ENCODE data around the gene LILRA6.
"Not testable (repeated sequence)": the region's sequence is repeated elsewhere in the genome, so short reads cannot be mapped to it uniquely, and the experiment has no call there.

The LILRA6 gene

GRCh38 chr19:54262066-54262465, 19.5 kb upstream of the LILRA6 start:
- DNase-seq = no peak

DNA sequence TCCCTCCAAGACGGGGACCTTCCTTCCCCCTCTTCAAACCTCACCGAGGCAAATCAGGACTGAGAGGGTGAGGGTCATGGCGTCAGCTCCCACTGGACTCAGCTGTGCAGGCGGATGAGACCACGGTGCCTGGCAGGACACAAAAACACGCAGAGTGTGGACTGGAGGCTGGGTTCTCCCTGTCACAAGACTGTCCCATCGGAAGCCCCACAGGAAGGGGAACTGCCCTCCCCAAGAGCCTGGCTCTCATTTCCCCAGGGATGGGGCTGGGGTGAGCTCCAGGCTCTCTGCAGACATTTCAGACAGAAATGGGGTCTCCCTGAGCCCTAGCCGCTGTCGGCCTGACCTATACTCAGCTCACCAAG, 14.5 kb upstream of the LILRA6 start, which contains the start of gene LILRB5:
Gene LILRB5, minus strand, starts transcription at position 158 of the 365 bp plus-strand sequence. Its CDS starts 80 bp downstream, at position 78.
- no peak for DNase-seq

- no peak for DNase-seq
Measured at GRCh38 chr19:54256250-54257115, 13.9 kb upstream of the LILRA6 start.

DNA sequence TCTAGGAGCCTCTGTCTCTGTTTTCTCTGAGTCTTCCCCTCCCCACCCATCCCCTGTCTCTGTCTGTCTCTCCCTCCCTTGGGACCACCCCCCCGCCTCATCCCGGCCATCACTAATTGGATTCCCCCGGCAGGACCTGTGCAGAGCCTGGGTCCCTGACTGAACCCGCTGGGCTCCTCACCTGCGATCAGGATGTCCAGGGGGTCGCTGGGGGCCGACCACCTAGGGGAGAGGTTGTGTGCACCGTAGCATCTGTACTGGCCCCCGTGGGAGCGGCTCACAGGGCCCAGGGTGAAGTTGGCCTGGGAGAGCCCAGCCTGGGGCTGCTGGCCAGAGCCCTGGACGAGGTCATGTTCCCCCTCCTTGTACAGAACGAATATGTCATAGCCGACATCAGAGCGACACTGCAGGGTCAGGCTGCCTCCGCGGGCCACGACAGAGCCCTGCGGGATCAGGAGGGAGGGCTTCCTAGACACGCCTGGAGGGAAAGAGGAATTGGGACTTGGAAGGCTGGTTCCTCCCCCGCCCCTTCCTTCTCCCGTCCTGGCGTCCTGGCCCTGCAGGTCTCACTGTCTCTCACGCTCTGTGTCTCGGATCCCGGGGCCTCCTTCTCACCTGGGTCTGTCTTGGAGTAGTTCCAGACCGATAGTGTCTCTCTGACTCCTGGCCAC, 12.7 kb upstream of the LILRA6 start:
- DNase-seq = no peak

DNA sequence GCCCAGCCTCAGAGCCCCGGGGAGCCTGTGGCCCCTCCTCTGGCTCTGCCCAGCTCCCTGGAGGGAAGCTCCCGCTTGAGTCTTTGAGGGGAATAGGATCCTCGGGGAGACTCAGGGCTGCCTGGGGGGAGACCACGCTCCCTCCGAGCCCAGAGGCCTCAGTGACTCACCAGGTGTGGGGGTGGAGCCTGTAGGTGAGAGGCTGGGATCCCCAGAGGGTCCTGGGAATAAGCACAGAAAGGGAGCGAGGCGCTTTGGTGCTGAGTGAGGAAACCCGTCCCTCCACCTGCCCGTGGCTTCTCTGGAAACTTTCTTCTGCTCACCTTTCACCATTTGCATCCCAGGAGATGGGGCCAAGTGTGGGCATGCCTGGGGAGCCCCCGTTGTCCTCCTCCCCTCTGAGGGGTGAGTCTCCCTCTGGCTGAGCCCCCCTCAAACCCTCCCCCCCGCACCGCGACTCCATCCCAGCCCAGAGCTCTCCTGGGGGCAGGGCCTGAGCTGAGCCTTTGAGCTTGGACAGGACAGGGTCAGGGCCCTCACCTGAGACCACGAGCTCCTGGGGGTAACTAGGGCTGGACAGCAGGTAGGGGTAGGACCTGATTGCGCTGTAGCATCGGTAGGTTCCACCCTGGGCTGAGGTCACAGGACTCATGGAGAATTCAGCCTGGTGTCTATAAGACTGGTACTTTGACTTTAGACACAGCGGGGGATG, 11.8 kb upstream of the LILRA6 start:
- no peak for DNase-seq

GRCh38 chr19:54253331-54254194, 11.0 kb upstream of the LILRA6 start:
- no peak for DNase-seq

DNA sequence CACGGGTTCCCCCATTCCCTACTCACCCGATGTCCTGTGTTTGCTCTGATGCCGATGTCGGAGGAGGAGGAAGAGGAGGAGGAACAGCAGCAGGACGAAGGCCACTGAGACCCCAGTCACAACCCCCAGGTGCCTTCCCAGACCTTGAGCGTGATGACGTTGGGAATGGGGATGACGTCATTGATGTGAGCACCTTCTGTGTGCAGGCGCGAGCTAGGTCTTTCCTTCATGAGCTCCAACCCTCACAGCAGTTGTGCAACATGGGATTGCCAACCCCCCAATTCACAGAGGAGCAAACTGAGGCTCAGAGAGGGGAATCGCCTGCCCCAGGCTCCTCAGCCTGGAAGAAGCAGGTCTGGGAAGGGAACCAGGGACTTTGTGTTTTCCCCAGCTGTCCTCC, 10.3 kb upstream of the LILRA6 start:
- no peak for DNase-seq

DNA sequence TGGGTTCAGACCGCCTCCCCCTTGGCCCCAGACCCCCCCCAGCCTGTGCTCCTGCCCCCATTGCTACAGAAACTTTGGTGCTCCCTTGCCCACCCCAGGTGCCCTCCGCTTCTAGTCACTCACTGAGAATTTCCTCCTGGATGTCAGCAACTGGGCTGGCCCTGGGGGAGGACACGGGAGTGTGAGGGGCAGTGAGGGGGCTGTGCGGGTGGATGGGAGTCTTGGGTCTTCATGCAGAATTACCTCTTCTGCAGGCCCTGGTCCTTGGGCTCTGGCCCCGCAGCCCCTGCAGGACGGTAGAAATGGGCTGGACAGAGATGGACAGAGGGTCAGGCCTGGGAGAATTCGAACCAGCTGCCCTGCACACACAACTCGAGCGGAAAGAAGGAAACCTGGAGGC, 9.7 kb upstream of the LILRA6 start:
- DNase-seq = no peak

- DNase-seq = peak; percentile 16
Measured at GRCh38 chr19:54248016-54248601, 5.5 kb upstream of the LILRA6 start.

DNA sequence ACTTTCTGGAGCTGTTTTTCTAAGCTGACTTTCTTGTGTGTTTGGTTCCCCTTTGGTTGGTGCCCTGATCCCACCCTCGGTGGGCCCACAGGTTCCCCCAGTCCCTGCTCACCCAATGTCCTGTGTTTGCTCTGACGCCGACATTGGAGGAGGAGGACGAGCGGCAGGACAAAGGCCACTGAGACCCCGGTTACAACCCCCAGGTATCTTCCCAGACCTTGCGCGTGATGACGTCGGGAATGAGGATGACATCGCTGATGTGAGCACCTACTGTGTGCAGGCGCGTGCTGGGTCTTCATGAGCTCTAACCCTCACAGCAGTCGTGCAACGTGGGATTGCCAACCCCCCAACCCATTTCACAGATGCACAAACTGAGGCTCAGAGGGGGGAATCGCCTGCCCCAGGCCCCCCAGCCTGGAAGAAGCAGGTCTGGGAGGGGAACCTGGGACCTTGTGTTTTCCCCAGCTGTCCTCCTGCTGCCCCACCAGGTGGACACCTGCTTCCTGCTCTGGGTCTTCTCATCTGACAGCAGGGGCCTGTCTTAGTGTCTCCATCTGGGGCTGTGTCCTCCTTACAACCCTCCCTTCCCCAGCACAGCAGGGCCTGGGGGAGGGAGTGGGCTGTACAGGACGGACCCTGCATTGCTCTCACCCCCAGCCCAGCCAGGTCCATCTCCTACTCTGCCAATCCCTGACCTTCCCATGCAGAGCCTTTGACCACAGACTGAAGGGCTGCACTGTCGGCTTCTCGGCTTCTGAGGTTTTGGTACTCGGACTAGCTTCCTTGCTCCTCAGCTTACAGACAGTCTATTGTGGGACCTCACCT, 4.7 kb upstream of the LILRA6 start:
- DNase-seq = no peak

DNA sequence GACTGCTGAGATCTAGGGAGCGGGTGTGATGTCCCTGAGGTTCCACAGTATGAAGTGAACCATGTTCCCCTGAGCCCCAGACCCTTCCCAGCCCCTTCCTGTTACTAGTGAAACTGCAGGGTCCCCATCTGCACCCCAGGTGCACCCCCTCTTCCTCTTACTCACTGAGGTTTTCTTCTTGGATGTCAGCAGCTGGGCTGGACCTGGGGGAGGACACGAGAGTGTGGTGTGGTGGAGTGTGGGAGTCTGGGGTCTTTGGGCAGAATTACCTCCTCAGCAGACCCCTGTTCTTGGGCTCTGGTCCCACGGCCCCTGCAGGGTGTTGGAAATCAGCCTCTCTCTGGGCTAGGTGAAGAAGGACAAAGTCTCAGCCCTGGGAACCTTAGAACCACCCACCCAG, 3.3 kb upstream of the LILRA6 start:
- DNase-seq = no peak

- not testable (repeated sequence) for DNase-seq
Measured at GRCh38 chr19:54243809-54244208, 1.2 kb upstream of the LILRA6 start.

DNA sequence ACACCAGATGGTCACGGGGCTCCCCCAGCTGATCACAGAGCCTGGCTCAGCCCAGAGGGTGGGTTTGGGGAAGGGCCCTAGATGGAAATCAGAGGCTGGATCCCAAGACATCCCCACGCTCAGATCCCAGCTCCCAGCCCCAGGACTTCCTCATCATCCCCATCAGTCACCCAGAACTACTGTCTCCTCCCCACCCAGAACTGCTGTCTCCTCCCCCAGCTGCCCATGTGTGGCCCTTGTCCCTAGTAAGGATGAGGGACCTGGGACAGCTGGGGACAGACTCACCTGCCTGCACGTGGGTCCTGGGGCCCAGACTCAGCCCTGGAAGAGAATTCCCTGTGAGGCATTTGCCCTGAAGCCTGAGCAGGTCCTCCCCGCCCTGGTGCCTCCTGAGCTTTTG, 356 bp downstream of the LILRA6 start:
- DNase-seq = not testable (repeated sequence)

DNA sequence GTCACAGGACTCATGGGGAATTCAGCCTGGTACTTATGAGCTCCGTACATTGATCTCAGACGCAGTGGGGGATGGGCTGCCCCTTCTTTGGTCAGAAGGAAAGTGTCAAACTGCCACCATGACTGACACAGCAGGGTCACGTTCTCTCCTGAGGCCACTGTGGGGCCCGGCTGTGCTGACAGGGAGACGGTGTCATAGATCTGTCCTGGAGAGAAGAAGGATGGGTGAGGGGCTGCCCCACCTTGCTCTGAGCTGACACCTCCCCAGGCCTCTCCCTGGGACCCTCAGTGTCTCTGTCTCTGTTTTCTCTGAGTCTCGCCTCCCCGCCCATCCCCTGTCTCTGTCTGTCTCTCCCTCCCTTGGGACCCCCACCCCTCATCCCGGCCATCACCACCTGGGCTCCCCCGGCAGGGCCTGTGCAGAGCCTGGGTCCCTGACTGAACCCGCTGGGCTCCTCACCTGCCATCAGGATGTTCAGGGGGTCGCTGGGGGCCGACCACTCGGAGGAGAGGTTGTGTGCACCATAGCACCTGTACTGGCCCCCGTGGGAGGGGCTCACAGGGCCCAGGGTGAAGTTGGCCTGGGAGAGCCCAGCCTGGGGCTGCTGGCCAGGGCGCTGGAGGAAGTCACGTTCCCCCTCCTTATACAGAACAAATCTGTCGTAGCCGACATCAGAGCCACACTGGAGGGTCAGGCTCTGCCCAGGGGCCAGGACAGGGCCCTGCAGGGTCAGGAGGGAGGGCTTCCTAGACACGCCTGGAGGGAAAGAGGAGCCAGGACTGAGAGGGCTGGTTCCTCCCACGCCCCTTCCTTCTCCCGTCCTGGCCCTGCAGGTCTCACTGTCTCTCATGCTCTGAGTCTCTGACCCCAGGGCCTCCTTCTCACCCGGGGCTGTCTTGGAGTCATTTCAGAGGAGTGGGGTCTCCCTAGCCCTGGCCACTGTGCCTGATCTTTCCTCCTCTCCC, 1.9 kb downstream of the LILRA6 start:
- DNase-seq = not testable (repeated sequence)

DNA sequence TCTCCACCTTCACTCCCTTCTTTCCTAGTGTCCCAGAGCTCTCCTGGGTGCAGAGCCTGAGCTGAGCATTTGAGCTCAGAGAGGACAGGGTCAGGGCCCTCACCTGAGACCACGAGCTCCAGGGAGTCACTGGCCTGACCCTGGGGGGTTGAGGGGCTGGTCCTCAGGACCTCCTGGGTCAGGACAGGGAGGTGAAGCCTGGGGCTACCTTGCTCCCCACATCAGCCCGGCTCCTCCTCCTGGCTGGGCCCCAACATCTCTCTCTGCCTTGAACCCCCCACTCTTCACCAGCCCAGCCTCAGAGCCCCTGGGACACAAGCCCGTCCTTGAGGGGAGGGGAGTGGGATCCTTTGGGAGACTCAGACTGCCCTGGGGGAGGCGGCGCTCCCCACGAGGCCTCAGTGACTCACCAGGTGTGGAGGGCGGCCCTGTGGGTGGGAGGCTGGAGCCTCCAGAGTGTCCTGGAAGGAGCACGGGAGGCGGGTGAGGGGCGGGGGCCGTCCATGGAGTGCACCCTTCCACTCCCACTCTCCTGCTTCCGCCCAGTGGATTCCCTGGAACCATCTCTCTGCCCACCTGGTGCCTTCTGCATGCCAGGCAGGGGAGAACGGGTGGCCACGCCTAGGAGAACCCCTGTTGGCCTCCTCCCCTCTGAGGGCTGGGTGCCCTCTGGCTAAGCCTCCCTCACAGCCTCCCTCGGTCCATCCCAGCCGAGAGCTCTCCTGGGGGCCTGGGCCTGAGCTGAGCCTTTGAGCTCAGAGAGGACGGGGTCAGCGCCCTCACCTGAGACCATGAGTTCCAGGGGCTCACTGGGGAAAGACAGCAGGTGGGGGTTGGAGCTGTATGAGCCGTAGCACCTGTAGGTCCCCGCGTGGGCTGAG, 2.9 kb downstream of the LILRA6 start:
- not testable (repeated sequence) for DNase-seq

- no peak for DNase-seq
Measured at GRCh38 chr19:54233941-54234340, 8.6 kb downstream of the LILRA6 start.

DNA sequence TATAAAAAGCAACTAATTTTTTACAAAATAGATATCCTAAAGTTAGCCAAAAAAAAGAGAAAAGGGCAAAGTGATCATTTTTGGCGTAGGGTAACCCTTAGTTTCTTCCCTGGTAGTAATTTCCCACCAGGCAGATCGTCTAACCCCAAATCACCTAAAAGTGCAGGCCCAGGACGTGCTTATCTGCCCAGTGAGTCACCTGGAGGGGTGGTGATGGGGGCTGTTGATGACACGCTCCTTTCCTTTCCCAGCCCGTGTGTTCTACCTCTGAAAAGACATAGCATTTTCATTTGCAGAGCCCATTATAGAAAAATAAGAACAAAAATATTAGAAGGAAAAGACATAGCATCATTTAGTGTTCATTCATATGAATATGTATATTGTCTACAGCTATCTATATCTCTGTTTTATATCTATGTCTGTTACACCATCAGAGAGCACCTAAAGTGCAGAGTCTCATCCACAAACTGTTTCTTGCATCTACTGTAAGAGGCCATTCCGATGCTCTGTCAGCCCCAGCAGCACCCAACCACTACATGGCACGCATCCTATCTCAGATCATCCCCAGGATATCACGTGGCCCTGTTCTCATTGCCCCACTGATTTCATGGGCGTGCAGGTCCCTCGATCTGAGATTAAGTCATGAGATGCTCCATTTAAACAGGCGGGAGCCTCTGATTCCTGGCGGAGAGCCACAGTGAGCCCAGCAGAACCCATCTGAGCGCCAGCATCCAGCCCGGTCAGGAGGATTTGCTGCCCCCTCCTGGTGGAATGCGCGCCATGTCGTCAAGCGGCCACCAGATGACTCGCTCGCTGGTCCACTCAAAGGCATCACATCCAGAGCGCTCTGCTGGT, 11.3 kb downstream of the LILRA6 start:
- DNase-seq = peak; percentile 42

DNA sequence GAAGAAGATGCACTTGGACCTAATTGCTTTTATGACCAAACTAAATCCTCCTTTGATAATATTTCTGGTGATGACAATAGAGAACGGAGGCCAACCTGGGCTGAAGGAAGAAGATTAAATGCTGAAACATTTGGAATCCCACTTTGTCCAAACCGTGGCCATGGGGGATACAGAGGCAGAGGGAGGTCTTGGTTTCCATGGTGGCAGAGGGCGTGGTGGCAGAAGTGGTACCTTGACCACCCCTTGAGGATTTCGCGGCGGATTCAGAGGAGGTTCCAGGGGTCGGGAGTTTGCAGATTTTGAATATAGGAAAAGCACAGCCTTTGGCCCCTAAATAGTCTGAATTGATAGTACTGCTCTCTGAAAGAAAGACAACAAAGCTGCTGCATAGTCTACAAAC, 12.6 kb downstream of the LILRA6 start:
- no peak for DNase-seq
